Body of pancreas (tissue), 4 donors: ENCODE results near the gene MYO16.

Experiments
- CTCF ChIP-seq, 7 experiments: fragments of 450-650 bp in 4 of 7; fragments of 200-600 bp in 3 of 7; sonication (generic) in 3 of 7; IDR thresholded peaks; one replicate each; pipeline ENCODE4 v1.5.1; 2016 to 2019; ENCODE audit warnings: antibody characterized with exemption in 7 of 7
- POLR2A ChIP-seq, 3 donors: fragments of 450-650 bp; IDR thresholded peaks; one replicate each; pipeline ENCODE4 v1.6.1; 2016; ENCODE audit warnings: antibody characterized with exemption in 3 of 3, mild to moderate bottlenecking in 2 of 3

- TF ChIP-seq CTCF (IDR thresholded peaks at IDR 0.05), result no peak
- no peak for TF ChIP-seq POLR2A (IDR thresholded peaks at IDR 0.05)
Measured at GRCh38 chr13:109114162-109114561, 484.8 kb downstream of the MYO16 start.
